NCI-H510A (cell line): ENCODE results near the gene LRRC32.

Experiments
- DNase-seq: peaks from one replicate; lab custom pipeline; 2025; lab: John Stamatoyannopoulos, UW

Gene LRRC32

DNA sequence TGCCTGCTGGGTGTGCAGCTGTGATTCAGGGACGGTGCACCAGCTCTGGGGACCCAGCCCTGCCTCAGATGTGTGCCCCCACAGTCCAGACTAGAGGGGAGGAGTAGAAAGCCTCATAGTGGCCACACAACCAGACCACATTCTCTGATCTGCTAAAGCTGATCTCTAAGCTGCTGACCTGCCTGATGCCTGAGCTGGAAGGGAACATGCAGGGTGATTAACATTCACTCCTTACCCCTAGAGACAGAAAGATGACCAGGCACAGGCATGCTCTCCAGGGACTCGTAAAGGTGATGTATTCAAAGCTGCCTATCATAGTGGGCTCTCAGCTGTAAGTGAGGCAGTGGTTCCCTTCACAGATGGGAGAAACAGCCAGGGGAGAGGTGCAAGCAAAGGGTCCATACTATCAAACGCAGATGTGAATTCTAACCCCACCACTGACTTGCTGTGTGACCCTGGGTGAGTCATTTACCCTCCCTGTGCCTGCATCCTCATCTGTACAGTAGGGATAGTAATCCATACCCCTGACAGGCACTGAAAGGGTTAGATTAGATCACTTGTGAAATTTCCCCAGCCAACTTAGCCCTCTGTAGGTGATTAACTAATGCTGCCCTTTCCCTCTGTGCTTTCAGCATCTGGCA lies 29.0 kb upstream of the LRRC32 start:
- no peak for DNase-seq

DNA sequence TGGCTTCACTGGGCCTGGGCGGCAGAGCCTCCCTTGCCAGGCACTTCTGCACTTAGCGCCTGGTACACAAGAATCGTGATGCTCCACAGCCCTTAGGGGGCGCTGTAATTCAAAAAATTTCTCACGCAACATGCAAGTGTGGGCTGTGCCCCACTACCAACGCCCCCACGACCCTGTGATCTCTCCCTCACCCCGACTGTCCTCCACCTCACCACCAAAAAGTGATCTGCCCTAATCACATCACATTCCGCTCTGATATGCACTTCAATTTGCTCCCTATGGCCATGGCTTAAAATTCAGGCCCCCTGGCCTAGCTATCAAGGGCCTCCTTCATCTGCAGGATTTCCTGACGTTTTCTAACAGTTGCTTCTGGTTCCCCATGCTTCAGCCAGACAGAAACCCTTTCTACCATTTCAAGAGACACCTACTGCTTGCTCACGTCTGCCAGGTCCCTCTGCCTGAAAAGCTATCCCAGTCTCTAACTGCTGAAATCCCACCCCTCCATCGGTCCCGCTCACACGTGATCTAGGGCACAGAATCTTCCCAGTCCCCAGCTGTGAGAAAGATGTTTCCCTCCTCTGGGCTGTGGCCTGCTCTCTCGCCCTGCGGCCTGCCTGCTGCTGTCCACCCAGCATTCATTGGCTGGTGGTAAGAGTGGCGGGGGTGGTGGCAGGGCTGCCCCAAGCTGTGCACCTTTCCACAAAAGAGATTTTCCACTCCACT lies 27.9 kb upstream of the LRRC32 start:
- no peak for DNase-seq

GRCh38 chr11:76696756-76697155 lies 26.2 kb upstream of the LRRC32 start:
- DNase-seq = no peak

DNA sequence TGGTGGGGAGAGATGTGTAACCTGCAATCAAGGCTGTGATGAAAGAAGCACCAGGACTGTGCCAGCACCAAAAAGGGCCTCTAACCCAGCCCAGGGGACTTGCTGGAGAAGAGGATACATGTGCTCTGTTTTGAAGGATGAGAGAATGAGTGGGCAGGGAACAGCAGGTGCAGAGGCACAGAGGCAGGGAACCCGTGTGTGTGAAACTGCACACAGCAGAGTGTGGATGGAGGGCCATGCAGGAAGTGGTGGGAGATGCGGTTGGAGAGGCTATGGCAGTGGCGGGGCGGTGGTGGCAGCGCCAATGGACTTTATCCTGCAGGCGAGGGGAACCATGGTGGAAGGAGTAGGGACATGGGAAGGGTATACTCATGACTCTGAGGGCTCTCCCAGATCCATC lies 25.2 kb upstream of the LRRC32 start:
- DNase-seq = no peak

DNA sequence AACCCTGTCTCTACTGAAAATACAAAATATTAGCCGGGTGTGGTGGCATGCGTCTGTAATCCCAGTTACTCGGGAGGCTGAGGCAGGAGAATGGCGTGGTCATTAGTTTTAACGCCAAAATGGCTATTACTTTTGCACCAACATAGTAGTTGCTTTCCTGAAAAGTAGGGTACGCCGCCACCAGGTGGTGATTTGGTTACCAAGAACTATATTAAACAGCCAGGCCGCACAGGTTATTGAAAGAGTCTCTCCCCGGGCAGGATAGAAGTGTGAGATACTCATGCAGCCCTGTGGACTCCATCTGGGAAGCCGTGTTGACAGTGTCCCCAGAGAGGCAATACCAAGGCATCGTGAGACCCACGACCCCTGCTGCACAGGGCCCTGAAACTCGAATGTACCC lies 24.6 kb upstream of the LRRC32 start:
- no peak for DNase-seq

GRCh38 chr11:76694664-76695063 lies 24.1 kb upstream of the LRRC32 start:
- DNase-seq = no peak

DNA sequence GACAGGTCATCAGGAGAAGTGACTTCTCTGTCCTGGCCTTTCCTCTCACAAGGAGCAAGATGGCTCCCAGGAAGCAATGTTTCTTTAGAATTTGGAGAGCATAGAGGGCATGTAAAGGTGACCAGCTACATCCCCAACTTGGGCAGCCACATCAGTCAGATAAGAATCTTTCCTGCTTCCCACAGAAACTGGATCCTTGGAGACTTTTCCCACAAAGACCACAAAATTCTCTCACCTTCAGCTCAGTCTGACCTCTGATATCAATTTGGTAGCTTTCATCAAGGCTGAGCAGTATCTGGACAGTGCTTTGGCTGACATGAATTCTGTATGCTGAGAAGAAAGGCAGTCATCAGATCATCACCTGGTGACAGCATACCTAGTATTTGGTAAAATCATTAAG lies 23.3 kb upstream of the LRRC32 start:
- DNase-seq = no peak

DNA sequence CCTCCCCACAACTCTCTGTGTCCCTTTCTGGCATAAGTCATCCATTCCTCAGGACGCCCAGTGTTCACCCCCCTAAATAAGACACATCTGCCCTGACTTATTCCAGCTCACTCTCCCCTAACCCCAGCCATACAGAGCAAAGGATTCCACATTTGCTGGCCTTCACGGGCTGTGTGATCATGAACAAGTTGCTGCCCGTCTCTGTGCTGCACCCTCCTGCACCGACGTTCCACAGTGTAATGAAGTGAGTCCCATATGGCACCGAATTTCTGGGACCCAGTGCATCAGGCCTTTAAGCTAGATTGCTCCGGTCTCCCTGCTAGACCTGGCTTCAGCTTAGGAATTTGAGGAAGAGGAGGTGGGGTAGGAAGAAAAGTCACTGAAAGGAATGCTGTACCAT lies 22.4 kb upstream of the LRRC32 start:
- DNase-seq = no peak

- no peak for DNase-seq
These were observed 21.1 kb upstream of the LRRC32 start for GRCh38 chr11:76691655-76692054.

DNA sequence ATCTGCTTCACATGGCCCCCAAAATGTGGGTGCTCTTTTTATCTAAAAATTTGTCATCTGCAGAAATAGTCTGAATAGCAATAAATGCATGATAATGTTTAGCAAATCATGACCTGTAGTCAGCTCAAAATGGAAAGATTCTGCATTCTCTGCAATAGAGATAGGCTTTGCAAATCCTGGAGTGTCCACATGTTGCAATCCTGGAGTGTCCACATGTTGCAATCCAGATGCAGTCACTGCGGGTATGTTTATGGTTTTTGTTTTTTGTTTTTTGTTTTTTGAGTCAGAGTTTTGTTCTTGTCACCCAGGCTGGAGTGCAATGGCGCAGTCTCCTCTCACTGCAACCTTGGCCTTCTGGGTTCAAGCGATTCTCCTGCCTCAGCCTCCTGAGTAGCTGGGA lies 20.2 kb upstream of the LRRC32 start:
- DNase-seq = no peak

DNA sequence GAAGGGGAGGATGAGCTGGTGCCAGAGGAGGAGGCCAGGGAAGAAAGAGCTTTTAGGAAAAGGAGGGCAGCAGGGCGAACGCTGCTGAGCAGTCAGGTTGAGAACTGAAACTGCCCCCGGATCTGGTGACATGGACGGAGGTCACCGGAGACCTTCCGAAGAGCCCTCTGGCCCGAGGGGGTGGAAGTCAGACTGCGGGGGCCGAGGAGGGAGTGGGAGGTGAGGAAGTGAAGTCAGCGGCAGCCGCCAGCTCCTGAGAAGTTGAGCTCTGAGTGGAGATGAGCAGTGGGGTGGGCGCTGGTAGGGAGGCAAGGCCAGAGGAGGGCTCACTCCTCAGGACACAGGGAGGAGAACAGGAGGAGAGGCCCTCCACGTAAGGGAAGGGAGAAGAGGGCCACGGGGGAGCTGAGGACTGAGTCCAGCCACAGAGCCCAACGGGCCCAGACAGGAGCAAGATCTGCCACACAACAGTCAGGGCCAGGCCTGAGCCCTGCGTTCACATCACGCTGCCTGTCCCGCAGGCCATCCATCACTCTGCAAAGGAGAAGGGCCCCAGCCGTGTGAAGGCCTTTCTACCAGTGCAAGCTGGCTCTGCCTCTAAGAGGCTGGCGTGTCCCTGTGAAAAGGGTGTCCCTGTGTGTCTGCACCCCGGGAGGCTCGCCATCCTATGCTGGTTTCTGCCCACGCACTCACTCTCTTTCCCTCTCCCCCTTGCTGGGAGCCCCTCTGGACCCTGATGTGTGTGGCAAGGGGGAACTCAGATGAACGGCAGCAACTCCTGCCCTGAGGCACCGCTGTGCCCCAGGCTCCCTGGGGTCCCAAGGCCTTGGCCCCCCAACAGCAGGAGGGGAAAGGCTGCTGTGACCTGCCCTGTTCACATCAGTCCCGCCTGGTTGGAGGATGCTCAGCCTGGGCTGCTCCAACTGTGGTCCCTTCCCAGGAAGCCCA lies 19.0 kb upstream of the LRRC32 start:
- DNase-seq = no peak

DNA sequence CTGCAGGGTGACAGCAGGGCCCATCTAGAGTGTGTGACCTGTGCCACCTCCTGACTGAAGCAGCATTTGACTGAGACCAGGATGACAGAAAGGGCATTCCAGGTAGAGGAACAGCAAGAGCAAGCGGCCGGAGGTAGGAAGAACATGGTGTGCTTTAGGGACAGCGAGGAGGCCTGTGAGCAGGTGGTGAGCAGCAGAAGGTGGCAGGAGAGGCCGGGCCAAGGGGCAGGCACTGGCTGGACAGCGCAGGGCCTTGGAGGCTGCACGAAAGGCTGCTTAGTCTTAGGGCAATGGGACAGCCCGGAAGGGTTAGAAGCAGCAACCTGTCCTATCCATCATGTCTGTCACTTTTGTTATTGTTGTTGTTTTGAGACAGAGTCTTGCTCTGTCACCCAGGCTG lies 17.6 kb upstream of the LRRC32 start:
- no peak for DNase-seq

DNA sequence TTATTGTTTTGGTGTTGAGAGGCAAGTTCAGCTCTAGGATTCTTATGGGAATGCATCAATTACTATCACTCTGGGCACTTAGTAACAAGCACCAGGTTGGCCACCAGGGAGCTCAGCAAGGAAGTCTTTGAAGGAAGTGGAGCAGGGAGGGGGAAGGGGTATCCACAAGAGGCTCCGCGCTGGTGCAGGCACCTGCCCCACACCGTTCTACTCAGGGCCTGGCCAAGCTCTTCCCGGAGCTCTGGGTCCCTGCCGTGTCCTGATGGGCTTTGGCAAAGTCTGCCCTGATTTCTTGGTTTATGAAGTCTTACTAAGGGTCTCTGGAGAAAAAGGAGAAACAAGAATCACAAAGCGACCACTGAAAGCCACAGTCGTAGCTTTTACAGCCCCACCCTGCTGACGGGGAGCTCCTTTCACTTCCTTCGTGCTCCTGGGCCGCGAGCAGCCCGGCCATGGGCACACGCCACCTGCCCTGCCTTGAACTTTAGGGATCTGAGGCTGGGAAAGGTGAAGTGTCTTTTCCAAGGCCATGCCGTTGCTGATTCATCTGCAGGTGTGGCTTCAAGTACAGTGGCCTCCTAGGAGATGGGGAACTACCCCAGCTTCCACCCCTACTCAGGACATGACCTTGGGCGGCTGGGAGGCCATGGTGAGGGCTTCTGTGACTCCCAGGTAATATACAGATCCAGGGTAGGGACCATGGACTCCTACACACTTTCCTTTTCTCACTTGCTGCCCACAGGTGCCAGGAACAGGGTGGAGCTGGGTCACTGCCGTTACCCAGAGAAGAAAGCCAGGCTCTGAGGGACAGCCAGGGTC lies 15.9 kb upstream of the LRRC32 start:
- no peak for DNase-seq

- no peak for DNase-seq
These were observed 15.3 kb upstream of the LRRC32 start for GRCh38 chr11:76685831-76686230.

DNA sequence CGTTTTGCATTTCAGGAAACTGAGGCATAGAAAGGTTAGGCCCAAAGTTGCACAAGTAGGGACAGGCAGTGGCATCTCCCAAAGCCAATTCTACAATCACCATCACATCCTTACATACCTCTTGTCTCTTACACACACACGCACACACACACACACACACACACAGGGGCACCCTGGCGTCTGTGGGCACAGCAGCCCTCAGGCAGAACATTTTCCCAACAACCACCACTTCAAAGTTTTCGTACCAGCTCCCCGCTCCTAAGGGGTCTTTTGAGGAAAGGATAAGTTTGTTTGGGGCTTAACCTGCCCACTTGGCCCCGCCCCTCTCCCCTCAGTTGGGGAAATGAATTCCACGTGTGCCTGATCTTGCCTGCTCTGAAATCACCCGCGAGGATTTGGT lies 14.7 kb upstream of the LRRC32 start:
- no peak for DNase-seq

DNA sequence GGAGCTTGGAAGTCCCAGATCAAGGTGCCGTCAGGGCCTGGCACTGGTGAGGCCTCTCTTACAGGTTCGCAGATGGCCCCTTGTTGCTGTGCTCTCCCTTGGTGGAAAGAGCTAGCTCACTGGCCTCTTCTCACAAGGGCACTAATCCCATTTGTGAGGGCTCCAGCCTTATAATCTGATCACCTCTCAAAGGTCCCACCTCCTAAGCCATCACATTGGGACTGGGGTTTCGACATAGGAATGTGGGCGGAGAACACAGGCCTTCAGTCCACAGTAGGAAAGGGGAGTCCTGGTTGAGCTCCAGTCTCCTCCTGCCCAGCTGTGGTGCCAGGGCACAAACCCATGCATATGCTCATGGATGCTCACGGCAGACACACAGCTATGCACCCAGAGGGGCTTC lies 14.0 kb upstream of the LRRC32 start:
- no peak for DNase-seq

- DNase-seq = no peak
These were observed 12.9 kb upstream of the LRRC32 start for GRCh38 chr11:76683161-76684095.

GRCh38 chr11:76682684-76683083 lies 12.1 kb upstream of the LRRC32 start:
- no peak for DNase-seq

GRCh38 chr11:76682106-76682505 lies 11.6 kb upstream of the LRRC32 start:
- no peak for DNase-seq

GRCh38 chr11:76680518-76681425 lies 10.2 kb upstream of the LRRC32 start:
- peak; percentile 50 for DNase-seq
